Measurements from ENCODE around the gene CYFIP2. TPM values are rescaled to one million over a fixed set of nuclear protein-coding genes. Genes with fewer than 3 reads are reported as not detected.

Gene CYFIP2
- total and polyA plus RNA-seq, 2 of the 13 experiments (the other 11 are each of a cell fraction or from before 2014, with no cell fraction given) = 22.6 to 30.3 TPM

- no peak for TF ChIP-seq KIAA2018 (CRISPR knock-in tag; IDR thresholded peaks at IDR 0.05; ENCODE audit: borderline replicate concordance)
Measured at GRCh38 chr5:157282150-157282549, 16.2 kb downstream of the CYFIP2 start (continued).

GRCh38 chr5:157283434-157283833, 17.5 kb downstream of the CYFIP2 start:
- Histone ChIP-seq H3K36me3 (replicated peaks in 1 of 2; ENCODE audit: control insufficient read depth in 1 of 2, insufficient read depth in 2 of 2, low read length in 2 of 2) (peaks cover 6 to 7% of the 10 kb centered on the region in 2 experiments; a peak in 3 of 5 replicates), H3K9ac (ENCODE audit: insufficient read depth, low read depth, low read length) (no peak overlapping the region), H3K27ac (ENCODE audit: extremely low read length, insufficient read depth, low read length) (no peak overlapping the region), H2AFZ (ENCODE audit: low read length) (no peak overlapping the region), H3K9me3 (ENCODE audit: low read length) (no peaks in the 10 kb centered on the region), H3K79me2 (ENCODE audit: insufficient read depth, low read length) (peaks cover 7% of the 10 kb centered on the region), H3K4me1 (ENCODE audit: insufficient read depth, low read length) (peaks cover 20% of the 10 kb centered on the region), H3K27me3 (ENCODE audit: control insufficient read depth in 1 of 2, insufficient read depth in 2 of 2, low read length in 2 of 2) (no peaks in the 10 kb centered on the region), H3K4me2 (ENCODE audit: low read depth, low read length) (no peak overlapping the region), H4K20me1 (ENCODE audit: insufficient read depth, low read length) (0 out of 2 replicates have a peak, but pooled peaks cover 4% of the 10 kb centered on the region), H3K4me3 (replicated peaks in 1 of 3; ENCODE audit: insufficient read depth in 1 of 3, low read depth in 2 of 3, low read length in 3 of 3) (no peak overlapping the region)
- in situ Hi-C loops (cut with HindIII; ENCODE audit: extremely low pct_ligation_motif_present, low pct_unique_long_range_greater_than_20kb) = no loop called here
- no TSS peak for BruUV-seq (replicated peaks)
- FAIRE-seq (no peak), ATAC-seq (no peak), DNase-seq (ENCODE audit: low spot score) (no peak)
- TF ChIP-seq ZNF260 (CRISPR knock-in tag; IDR thresholded peaks at IDR 0.05; ENCODE audit: borderline replicate concordance, low read depth) (no peak), HNRNPH1 (optimal IDR thresholded peaks at IDR 0.05; ENCODE audit: low read depth, low read length) (no peak), ZNF615 (CRISPR knock-in tag; IDR thresholded peaks at IDR 0.05; ENCODE audit: borderline replicate concordance) (no peak), ZNF430 (CRISPR knock-in tag; IDR thresholded peaks at IDR 0.05) (no peak), SNAPC5 (CRISPR knock-in tag; IDR thresholded peaks at IDR 0.05; ENCODE audit: borderline replicate concordance) (no peak), ZNF556 (CRISPR knock-in tag; IDR thresholded peaks at IDR 0.05; ENCODE audit: borderline replicate concordance) (no peak), RFX1 (IDR thresholded peaks at IDR 0.05) (no peak), CENPX (CRISPR knock-in tag; IDR thresholded peaks at IDR 0.05) (no peak), MTA1 (CRISPR knock-in tag; IDR thresholded peaks at IDR 0.05; ENCODE audit: borderline replicate concordance) (no peak), MYC (CRISPR knock-in tag; IDR thresholded peaks at IDR 0.05; ENCODE audit: borderline replicate concordance) (no peak)
- ChIA-PET POLR2A (no interaction called here), CTCF (ENCODE audit: low intra/inter-chr PET ratio, low total read pairs) (no interaction called here)
- intact Hi-C loops (cut with micrococcal nuclease; ENCODE audit: unreplicated experiment) = no loop called here
- 100% methylated on average over 1 of the region's 3 CpGs for WGBS (ENCODE audit: low lambda C conversion rate)
